ENCODE measurements around the gene NPAS2. TPM values are rescaled to one million over a fixed set of nuclear protein-coding genes. Genes with fewer than 3 reads are reported as not detected.

NPAS2 gene
- polyA plus RNA-seq, 1 donor, result 10.6 TPM

GRCh38 chr2:100793982-100794381 lies 26.0 kb upstream of the NPAS2 start:
- DNase-seq (ENCODE audit: low read depth), result no peak

GRCh38 chr2:100796499-100797100 lies 23.3 kb upstream of the NPAS2 start:
- no peak for DNase-seq (ENCODE audit: low read depth)

- no peak for DNase-seq (ENCODE audit: low read depth)
Observed at GRCh38 chr2:100799686-100800085, 20.3 kb upstream of the NPAS2 start.

GRCh38 chr2:100800915-100801314 lies 19.0 kb upstream of the NPAS2 start:
- DNase-seq (ENCODE audit: low read depth), result no peak

- DNase-seq (ENCODE audit: low read depth), result no peak
Observed at GRCh38 chr2:100801402-100801801, 18.5 kb upstream of the NPAS2 start.

- DNase-seq (ENCODE audit: low read depth), result no peak
Observed at GRCh38 chr2:100802066-100802465, 17.9 kb upstream of the NPAS2 start.

GRCh38 chr2:100803334-100803733 lies 16.6 kb upstream of the NPAS2 start:
- no peak for DNase-seq (ENCODE audit: low read depth)

- no peak for DNase-seq (ENCODE audit: low read depth)
Observed at GRCh38 chr2:100806550-100806949, 13.4 kb upstream of the NPAS2 start.

- DNase-seq (ENCODE audit: low read depth), result no peak
Observed at GRCh38 chr2:100807707-100808106, 12.2 kb upstream of the NPAS2 start.

- no peak for DNase-seq (ENCODE audit: low read depth)
Observed at GRCh38 chr2:100808582-100808981, 11.4 kb upstream of the NPAS2 start.

- DNase-seq (ENCODE audit: low read depth), result no peak
Observed at GRCh38 chr2:100809506-100809905, 10.4 kb upstream of the NPAS2 start.

- DNase-seq (ENCODE audit: low read depth), result no peak
Observed at GRCh38 chr2:100810603-100811145, 9.3 kb upstream of the NPAS2 start.

- DNase-seq (ENCODE audit: low read depth), result no peak
Observed at GRCh38 chr2:100812116-100812515, 7.8 kb upstream of the NPAS2 start.

GRCh38 chr2:100812573-100812972 lies 7.4 kb upstream of the NPAS2 start:
- no peak for DNase-seq (ENCODE audit: low read depth)

- no peak for DNase-seq (ENCODE audit: low read depth)
Observed at GRCh38 chr2:100813527-100813926, 6.4 kb upstream of the NPAS2 start.

GRCh38 chr2:100814043-100814442 lies 5.9 kb upstream of the NPAS2 start:
- no peak for DNase-seq (ENCODE audit: low read depth)

GRCh38 chr2:100814453-100814852 lies 5.5 kb upstream of the NPAS2 start:
- DNase-seq (ENCODE audit: low read depth), result no peak

GRCh38 chr2:100817388-100817985 lies 2.5 kb upstream of the NPAS2 start:
- no peak for DNase-seq (ENCODE audit: low read depth)

GRCh38 chr2:100818003-100818605 lies 1.8 kb upstream of the NPAS2 start:
- no peak for DNase-seq (ENCODE audit: low read depth)

GRCh38 chr2:100818606-100819369 lies 1.2 kb upstream of the NPAS2 start:
- DNase-seq (ENCODE audit: low read depth), result peak; percentile 41

- DNase-seq (ENCODE audit: low read depth), result no peak
Observed at GRCh38 chr2:100820273-100820522, 259 bp downstream of the NPAS2 start.

GRCh38 chr2:100820523-100821254 lies 750 bp downstream of the NPAS2 start:
- DNase-seq (ENCODE audit: low read depth), result no peak

Measured in forelimb muscle (tissue), 1 donor.